HG03342 (cell line): ENCODE data around the gene SYT14.
"Not testable (repeated sequence)": the region's sequence is repeated elsewhere in the genome, so short reads cannot be mapped to it uniquely, and the experiment has no call there.

Experiments
- ATAC-seq: cut with Tn5 transposase; IDR thresholded peaks from one replicate; pipeline ENCODE4 v1.9.1; 2021; ENCODE audit warnings: mild to moderate bottlenecking, moderate library complexity; ENCODE audit not compliant: unreplicated experiment

SYT14 gene

GRCh38 chr1:209937996-209938959 lies at the start of gene SYT14:
Gene SYT14 (plus strand): TSS chr1:209938217. CDS start chr1:209938265, 48 bp downstream.
- ATAC-seq: no peak

- not testable (repeated sequence) for ATAC-seq
Observed at GRCh38 chr1:209888291-209889076, 49.5 kb upstream of the SYT14 start.

DNA sequence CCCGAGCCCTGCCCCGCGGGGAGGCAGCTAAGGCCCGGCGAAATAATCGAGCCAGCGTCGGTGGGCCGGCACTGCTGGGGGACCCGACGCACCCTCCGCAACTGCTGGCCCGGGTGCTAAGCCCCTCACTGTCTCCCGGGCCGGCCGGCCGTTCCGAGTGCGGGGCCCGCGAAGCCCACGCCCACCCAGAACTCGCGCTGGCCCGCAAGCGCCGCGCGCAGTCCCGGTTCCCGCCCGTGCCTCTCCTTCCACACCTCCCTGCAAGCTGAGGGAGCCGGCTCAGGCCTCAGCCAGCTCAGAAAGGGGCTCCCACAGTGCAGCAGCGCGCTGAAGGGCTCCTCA lies 49.0 kb upstream of the SYT14 start:
- no peak for ATAC-seq

- ATAC-seq: no peak
Observed at GRCh38 chr1:209890641-209891330, 47.2 kb upstream of the SYT14 start.

GRCh38 chr1:209893751-209894150 lies 44.3 kb upstream of the SYT14 start:
- no peak for ATAC-seq

- ATAC-seq: no peak
Observed at GRCh38 chr1:209895709-209896108, 42.3 kb upstream of the SYT14 start.

DNA sequence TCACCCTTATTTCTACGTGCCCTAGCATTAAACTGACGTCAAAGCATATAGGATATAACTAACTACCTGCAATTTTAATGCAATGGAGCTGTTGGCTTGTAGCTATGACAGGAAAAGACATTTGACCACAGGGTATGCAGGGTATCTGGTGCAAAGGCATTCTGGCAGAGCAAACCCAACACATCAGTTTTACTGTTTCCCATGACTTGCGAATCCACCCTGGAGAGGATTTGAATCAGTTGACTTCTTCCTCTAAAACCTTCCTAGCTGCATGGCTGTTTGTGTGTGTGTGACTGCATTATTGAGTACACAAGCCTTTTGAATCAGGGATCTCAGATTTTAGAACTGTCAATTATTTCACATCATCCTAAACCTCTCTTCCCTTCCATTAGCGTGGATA lies 41.7 kb upstream of the SYT14 start:
- no peak for ATAC-seq

DNA sequence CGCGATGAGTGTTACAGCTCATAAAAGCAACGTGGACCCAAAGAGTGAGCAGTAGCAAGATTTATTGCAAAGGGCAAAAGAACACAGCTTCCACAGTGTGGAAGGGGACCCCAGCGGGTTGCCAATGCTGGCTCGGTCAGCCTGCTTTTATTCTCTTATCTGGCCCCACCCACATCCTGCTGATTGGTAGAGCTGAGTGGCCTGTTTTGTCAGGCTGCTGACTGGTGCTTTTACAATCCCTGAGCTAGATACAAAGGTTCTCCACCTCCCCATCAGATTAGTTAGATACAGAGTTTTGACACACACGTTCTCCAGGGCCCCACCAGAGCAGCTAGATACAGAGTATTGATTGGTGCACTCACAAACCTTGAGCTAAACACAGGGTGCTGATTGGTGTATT lies 39.7 kb upstream of the SYT14 start:
- not testable (repeated sequence) for ATAC-seq

GRCh38 chr1:209898851-209899250 lies 39.2 kb upstream of the SYT14 start:
- ATAC-seq: not testable (repeated sequence)

DNA sequence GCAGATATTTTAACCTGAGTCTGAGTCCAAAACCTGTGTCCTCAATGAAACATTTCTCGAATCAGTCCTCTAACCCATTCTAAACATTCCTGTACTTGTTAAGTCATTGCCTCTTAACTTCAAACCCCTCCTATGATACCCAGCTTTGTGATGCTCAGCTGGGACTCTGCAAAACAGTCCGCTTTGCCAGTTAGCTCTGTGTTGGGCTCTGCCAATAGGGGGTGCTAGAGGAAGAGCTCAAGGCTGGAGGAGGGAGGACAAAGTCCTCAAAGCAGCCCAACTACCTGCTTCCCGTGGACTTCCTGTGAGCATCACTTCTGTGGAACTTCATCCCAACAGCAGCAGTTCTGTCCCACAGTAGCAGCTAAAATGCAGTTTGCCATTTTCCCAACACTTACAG lies 38.1 kb upstream of the SYT14 start:
- ATAC-seq: no peak

- no peak for ATAC-seq
Observed at GRCh38 chr1:209900734-209901133, 37.3 kb upstream of the SYT14 start.

GRCh38 chr1:209901211-209901610 lies 36.8 kb upstream of the SYT14 start:
- ATAC-seq: no peak

GRCh38 chr1:209904774-209905173 lies 33.2 kb upstream of the SYT14 start:
- ATAC-seq: not testable (repeated sequence)

- no peak for ATAC-seq
Observed at GRCh38 chr1:209911746-209912145, 26.3 kb upstream of the SYT14 start.

GRCh38 chr1:209912306-209912705 lies 25.7 kb upstream of the SYT14 start:
- ATAC-seq: no peak

DNA sequence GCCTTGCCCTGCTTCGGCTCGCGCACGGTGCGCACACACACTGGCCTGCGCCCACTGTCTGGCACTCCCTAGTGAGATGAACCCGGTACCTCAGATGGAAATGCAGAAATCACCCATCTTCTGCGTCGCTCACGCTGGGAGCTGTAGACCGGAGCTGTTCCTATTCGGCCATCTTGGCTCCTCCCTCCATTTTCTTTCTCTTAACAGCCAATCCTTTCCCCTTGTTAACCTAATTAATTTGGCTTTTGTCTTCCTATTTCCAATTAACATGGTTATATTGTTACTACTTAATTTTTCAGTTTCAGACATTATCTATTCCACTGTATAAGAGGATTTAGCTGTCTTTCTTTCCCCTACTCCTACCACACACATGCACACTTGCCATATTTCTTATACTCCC lies 18.4 kb upstream of the SYT14 start:
- not testable (repeated sequence) for ATAC-seq

GRCh38 chr1:209920844-209921243 lies 17.2 kb upstream of the SYT14 start:
- no peak for ATAC-seq

DNA sequence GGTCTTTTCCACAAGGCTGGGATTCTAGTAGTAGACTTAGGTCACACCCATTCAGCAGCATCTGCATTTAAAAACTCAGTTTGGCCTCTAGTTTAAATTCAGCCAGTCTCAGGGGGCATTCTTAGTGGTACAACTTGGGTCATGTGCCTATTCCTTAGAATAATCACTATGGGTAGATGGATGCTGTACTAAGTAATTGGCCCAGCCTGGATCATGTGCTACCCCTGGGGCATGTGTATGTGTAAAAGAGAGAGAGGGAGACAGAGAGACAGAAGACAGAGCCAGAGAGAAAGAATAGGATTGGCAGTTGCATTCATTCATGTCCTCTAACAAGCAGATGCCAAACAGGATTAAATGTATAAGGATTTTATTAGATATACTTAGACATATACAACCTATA lies 13.6 kb upstream of the SYT14 start:
- ATAC-seq: no peak

DNA sequence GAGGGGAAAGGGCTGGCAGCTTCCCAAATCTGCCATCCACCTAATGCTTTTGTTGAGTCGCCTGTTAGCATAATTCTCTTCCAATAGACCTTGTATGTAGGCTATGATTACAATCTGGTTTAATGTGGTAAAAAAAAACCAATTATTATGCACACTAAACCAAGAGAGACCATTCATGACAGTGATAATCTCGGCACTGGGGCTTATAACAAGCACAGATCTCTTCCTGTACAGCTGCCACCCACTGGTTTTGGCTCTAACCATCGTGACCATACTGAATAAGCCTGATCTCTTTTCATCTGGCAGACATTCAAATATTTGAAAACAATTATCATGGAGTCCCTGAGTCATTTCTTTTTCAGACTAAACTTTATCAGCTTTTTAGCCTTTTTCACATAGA lies 12.0 kb upstream of the SYT14 start:
- no peak for ATAC-seq

DNA sequence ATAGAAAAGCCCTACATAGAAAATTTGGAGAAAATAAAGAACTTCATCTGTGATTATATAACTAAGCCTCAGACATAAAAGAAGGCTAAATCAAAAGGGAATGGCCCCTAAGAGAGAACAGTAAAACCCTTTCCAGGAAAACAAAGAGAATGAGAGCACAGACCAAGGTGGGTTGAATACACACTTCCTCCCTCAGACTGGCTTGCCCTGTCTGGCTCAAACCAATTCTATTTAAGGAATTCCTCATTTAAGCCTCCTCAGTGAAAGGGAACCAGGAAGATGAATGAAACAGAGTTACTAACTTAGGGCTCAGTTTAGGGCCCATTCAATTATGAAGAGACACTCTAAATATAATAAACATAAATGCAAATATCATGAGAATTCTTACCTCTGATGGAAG lies 10.6 kb upstream of the SYT14 start:
- no peak for ATAC-seq

GRCh38 chr1:209929751-209930150 lies 8.3 kb upstream of the SYT14 start:
- ATAC-seq: no peak
